ENCODE results near the gene PRDX5. TPM values are rescaled to one million over a fixed set of nuclear protein-coding genes. Genes with fewer than 3 reads are reported as not detected.

Gene PRDX5
- total and polyA plus RNA-seq, 9 of the 15 experiments (the other 6 are each of a cell fraction or from before 2014, with no cell fraction given), result 40.8 to 327 (median 204) TPM

- TF ChIP-seq ZZZ3 (IDR thresholded peaks at IDR 0.05) (no peak), REST (IDR thresholded peaks at IDR 0.05; ENCODE audit: borderline replicate concordance) (peak; percentile 20; the same call in 1 of the 2 replicates), REST (CRISPR knock-in tag; IDR thresholded peaks at IDR 0.05; ENCODE audit: low read depth) (no peak), CEBPB (tag; IDR thresholded peaks at IDR 0.05) (no peak), MTA1 (IDR thresholded peaks at IDR 0.05; ENCODE audit: borderline replicate concordance) (no peak), ZNF41 (CRISPR knock-in tag; conservative IDR thresholded peaks at IDR 0.05) (no peak), BRF2 (IDR thresholded peaks at IDR 0.05; ENCODE audit: borderline replicate concordance, insufficient read depth, insufficient read length) (no peak), ZBTB49 (CRISPR knock-in tag; IDR thresholded peaks at IDR 0.05; ENCODE audit: borderline replicate concordance) (no peak), MYNN (IDR thresholded peaks at IDR 0.05) (no peak), MYNN (CRISPR knock-in tag; IDR thresholded peaks at IDR 0.05) (no peak), GATAD2B (IDR thresholded peaks at IDR 0.05; ENCODE audit: borderline replicate concordance) (no peak), FOS (IDR thresholded peaks at IDR 0.05; ENCODE audit: extremely low read depth, insufficient read length) (no peak), ZNF184 (CRISPR knock-in tag; IDR thresholded peaks at IDR 0.05) (no peak)
These were observed 12.0 kb upstream of the PRDX5 start (continued) for GRCh38 chr11:64305691-64306562.
